ENCODE results near the gene LGI1.

Gene LGI1

DNA sequence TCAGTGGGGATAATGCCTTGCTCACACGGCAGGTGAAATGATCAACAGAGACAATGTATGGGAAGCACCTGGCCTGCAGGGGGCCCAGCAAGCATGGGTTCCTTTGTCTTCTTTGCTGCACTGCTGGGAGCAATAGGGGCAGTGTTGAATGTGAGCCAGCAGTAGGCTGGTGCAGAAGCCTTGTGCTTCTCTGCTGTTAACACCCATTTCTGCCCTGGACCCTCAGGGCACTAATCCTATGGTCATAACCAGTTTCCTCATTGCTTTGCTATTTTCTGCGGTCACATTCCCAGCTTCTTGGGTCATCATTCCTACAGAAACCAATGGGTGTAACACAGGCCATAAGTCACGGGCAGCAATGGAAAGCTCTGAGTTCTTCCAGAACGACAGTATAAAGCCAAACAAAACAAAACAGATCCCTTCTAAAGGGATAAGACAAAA is 10.9 kb upstream of the LGI1 start:
- no peak overlapping the region for H3K27ac ChIP-seq
- no peak for TF ChIP-seq ZFX (IDR thresholded peaks at IDR 0.05; ENCODE audit: borderline replicate concordance)
- peak; percentile 70 for TF ChIP-seq CTCF (IDR thresholded peaks at IDR 0.05)

- peak overlapping the region; percentile 52 for H3K27ac ChIP-seq
- TF ChIP-seq CTCF (IDR thresholded peaks at IDR 0.05) (no peak), ZFX (IDR thresholded peaks at IDR 0.05; ENCODE audit: borderline replicate concordance) (no peak)
These were observed 8.4 kb upstream of the LGI1 start for GRCh38 chr10:93749218-93749799.

GRCh38 chr10:93751124-93751523 is 6.6 kb upstream of the LGI1 start:
- H3K27ac ChIP-seq: no peak overlapping the region
- TF ChIP-seq CTCF (IDR thresholded peaks at IDR 0.05) (no peak), ZFX (IDR thresholded peaks at IDR 0.05; ENCODE audit: borderline replicate concordance) (no peak)

- no peak overlapping the region for H3K27ac ChIP-seq
- TF ChIP-seq CTCF (IDR thresholded peaks at IDR 0.05): no peak
- TF ChIP-seq ZFX (IDR thresholded peaks at IDR 0.05; ENCODE audit: borderline replicate concordance): no peak
These were observed 5.9 kb upstream of the LGI1 start for GRCh38 chr10:93751832-93752231.

DNA sequence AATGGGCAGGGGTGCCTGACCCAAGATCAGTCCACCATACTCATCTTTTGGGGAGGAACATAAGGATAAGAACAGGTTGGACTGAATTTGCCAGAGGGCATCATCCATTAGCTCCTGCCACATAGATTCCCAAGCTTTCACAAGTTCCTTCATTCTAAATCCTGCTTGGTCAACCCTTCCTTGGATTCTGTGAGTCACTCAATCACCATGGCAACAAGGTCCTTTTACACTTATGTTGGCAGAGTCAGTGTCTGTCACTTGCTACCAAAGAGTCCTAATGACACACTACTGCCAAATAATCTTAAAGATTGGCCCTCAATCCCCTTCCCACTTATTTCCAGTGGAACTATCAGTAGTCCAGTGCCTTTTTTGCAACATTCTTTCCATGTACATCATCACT is 5.0 kb upstream of the LGI1 start:
- TF ChIP-seq ZFX (IDR thresholded peaks at IDR 0.05; ENCODE audit: borderline replicate concordance) (no peak), CTCF (IDR thresholded peaks at IDR 0.05) (no peak)
- peak overlapping the region; percentile 57 for H3K27ac ChIP-seq

- H3K27ac ChIP-seq: peak overlapping the region; percentile 57
These were observed 4.0 kb upstream of the LGI1 start for GRCh38 chr10:93753621-93754250.

More at GRCh38 chr10:93753621-93754250, 4.0 kb upstream of the LGI1 start:
- TF ChIP-seq ZFX (IDR thresholded peaks at IDR 0.05; ENCODE audit: borderline replicate concordance): no peak
- TF ChIP-seq CTCF (IDR thresholded peaks at IDR 0.05): no peak
